Measurements from ENCODE around the gene NUDT17. TPM values are rescaled to one million over a fixed set of nuclear protein-coding genes. Genes with fewer than 3 reads are reported as not detected.
A peak's percentile ranks its signal among the peaks of the same experiment; 100 is the strongest.

NUDT17 gene
- total RNA-seq, 1 experiment from 2014 or later: 3.0 TPM

GRCh38 chr1:145855426-145855948 lies 10.1 kb downstream of the NUDT17 start:
- Histone ChIP-seq H3K4me1 (ENCODE audit: insufficient read depth, low read length) (peaks cover 11% of the 10 kb centered on the region), H3K9me2 (replicated peaks; ENCODE audit: low read length) (no peaks in the 10 kb centered on the region), H3K4me3 (ENCODE audit: low read length) (no peak overlapping the region), H3K79me2 (ENCODE audit: low read length) (peaks cover 15% of the 10 kb centered on the region), H3F3A (ENCODE audit: low read length, unreplicated experiment) (no peaks in the 10 kb centered on the region), H3K9ac (ENCODE audit: low read length) (no peak overlapping the region), H3K27me3 (ENCODE audit: low read length) (no peaks in the 10 kb centered on the region), H3K9me3 (ENCODE audit: low read length) (no peaks in the 10 kb centered on the region), H3K27ac (ENCODE audit: low read length) (no peak overlapping the region), H4K20me1 (ENCODE audit: low read length) (no peaks in the 10 kb centered on the region), H3K4me2 (ENCODE audit: low read length) (no peak overlapping the region), H2AFZ (ENCODE audit: low read length) (no peak overlapping the region), H3K36me3 (ENCODE audit: low read depth, low read length) (peaks cover 41% of the 10 kb centered on the region)
- TF ChIP-seq EZH2 (IDR thresholded peaks at IDR 0.05; ENCODE audit: low read length, unreplicated experiment) (no peak), CTCF (conservative IDR thresholded peaks at IDR 0.05; ENCODE audit: low read depth, low read length) (no peak), EZH2phosphoT487 (IDR thresholded peaks at IDR 0.05; ENCODE audit: borderline replicate concordance, low read length) (no peak)
- intact Hi-C loops (cut with micrococcal nuclease): no loop called here
- DNase-seq: no peak
- ChIA-PET CTCF (no interaction called here), POLR2A (ENCODE audit: unreplicated experiment) (no interaction called here)
- BruUV-seq (replicated peaks): no TSS peak
- ATAC-seq: no peak

DNA sequence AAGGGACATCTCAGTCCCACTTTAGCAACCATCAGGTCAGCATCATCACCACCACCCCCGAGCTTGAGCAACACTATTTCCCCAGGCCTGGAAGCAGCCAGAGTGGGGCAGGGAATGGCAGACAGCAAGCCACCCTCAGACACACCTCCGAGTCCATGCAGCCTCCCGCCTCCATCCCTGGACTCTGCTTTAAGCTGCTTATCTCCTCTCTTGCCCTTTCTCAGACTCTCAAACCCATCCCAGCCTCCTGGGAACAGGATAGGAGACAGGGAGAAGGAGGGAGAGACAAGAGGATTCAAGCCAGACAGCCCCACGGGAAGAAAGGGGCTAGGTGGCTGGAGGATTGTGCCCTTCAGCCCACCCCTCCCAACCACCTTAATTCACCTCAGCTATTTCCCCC lies 11.7 kb downstream of the NUDT17 start:
- Histone ChIP-seq H3K4me3 (ENCODE audit: low read length) (no peak overlapping the region), H3K27me3 (ENCODE audit: low read length) (no peaks in the 10 kb centered on the region), H3K4me2 (ENCODE audit: low read length) (no peak overlapping the region), H4K20me1 (ENCODE audit: low read length) (no peaks in the 10 kb centered on the region), H3F3A (ENCODE audit: low read length, unreplicated experiment) (no peaks in the 10 kb centered on the region), H3K9me2 (replicated peaks; ENCODE audit: low read length) (no peaks in the 10 kb centered on the region), H3K4me1 (ENCODE audit: insufficient read depth, low read length) (peaks cover 11% of the 10 kb centered on the region), H3K79me2 (ENCODE audit: low read length) (peaks cover 15% of the 10 kb centered on the region), H3K9me3 (ENCODE audit: low read length) (no peaks in the 10 kb centered on the region), H2AFZ (ENCODE audit: low read length) (no peak overlapping the region), H3K36me3 (ENCODE audit: low read depth, low read length) (peaks cover 34% of the 10 kb centered on the region; the same call in 1 of the 2 replicates), H3K27ac (ENCODE audit: low read length) (no peak overlapping the region), H3K9ac (ENCODE audit: low read length) (no peak overlapping the region)
- TF ChIP-seq EZH2 (IDR thresholded peaks at IDR 0.05; ENCODE audit: low read length, unreplicated experiment) (no peak), EZH2phosphoT487 (IDR thresholded peaks at IDR 0.05; ENCODE audit: borderline replicate concordance, low read length) (no peak), CTCF (conservative IDR thresholded peaks at IDR 0.05; ENCODE audit: low read depth, low read length) (no peak)
- intact Hi-C loops (cut with micrococcal nuclease): no loop called here
- no TSS peak for BruUV-seq (replicated peaks)
- POLR2A ChIA-PET (ENCODE audit: unreplicated experiment): no interaction called here
- CTCF ChIA-PET: no interaction called here
- ATAC-seq (no peak), DNase-seq (no peak)

GRCh38 chr1:145858238-145858900 lies 12.9 kb downstream of the NUDT17 start:
- no peaks in the 10 kb centered on the region for H4K20me1 ChIP-seq (ENCODE audit: low read length)
- H3K36me3 ChIP-seq (ENCODE audit: low read depth, low read length): peaks cover 28% of the 10 kb centered on the region; the same call in 1 of the 2 replicates
- peak overlapping the region; percentile 79 for H3K4me3 ChIP-seq (ENCODE audit: low read length)
- ChIA-PET CTCF (interaction anchor here (0.6 to 1.9 kb wide), 6 partner anchors 9 to 174 kb away, joined by 3 to 35 read pairs (median 7); partner anchors contain the start of genes ANKRD34A, NUDT17 and POLR3GL), POLR2A (ENCODE audit: unreplicated experiment) (interaction anchor here (0.6 to 1.8 kb wide), 8 partner anchors 12 to 578 kb away, joined by 3 to 9 read pairs (median 4); partner anchors contain the start of genes LIX1L and RBM8A)
- H3K9me3 ChIP-seq (ENCODE audit: low read length): no peaks in the 10 kb centered on the region
- intact Hi-C loops (cut with micrococcal nuclease): loop anchor here (2.0 kb wide), 3 partner anchors 60 to 98 kb away; partner anchors contain the start of genes PEX11B and RBM8A
- DNase-seq (peak; percentile 47), ATAC-seq (peak; percentile 18)
- H3K79me2 ChIP-seq (ENCODE audit: low read length): peaks cover 15% of the 10 kb centered on the region
- H2AFZ ChIP-seq (ENCODE audit: low read length): peak overlapping the region; percentile 93
- H3K27me3 ChIP-seq (ENCODE audit: low read length): no peaks in the 10 kb centered on the region
- no peaks in the 10 kb centered on the region for H3K9me2 ChIP-seq (replicated peaks; ENCODE audit: low read length)
- no peak for TF ChIP-seq EZH2 (IDR thresholded peaks at IDR 0.05; ENCODE audit: low read length, unreplicated experiment)
- TF ChIP-seq CTCF (conservative IDR thresholded peaks at IDR 0.05; ENCODE audit: low read depth, low read length): no peak
- TF ChIP-seq EZH2phosphoT487 (IDR thresholded peaks at IDR 0.05; ENCODE audit: borderline replicate concordance, low read length): no peak
- H3K4me2 ChIP-seq (ENCODE audit: low read length): peak overlapping the region; percentile 84
- H3K4me1 ChIP-seq (ENCODE audit: insufficient read depth, low read length): peaks cover 11% of the 10 kb centered on the region
- H3K27ac ChIP-seq (ENCODE audit: low read length): no peak overlapping the region
- peak overlapping the region; percentile 37 for H3K9ac ChIP-seq (ENCODE audit: low read length)
- H3F3A ChIP-seq (ENCODE audit: low read length, unreplicated experiment): no peaks in the 10 kb centered on the region
- no TSS peak for BruUV-seq (replicated peaks)
